ENCODE measurements around the gene NAALADL2. TPM values are rescaled to one million over a fixed set of nuclear protein-coding genes. Genes with fewer than 3 reads are reported as not detected.

NAALADL2 gene
- polyA plus RNA-seq, 3 donors: not detected

- Histone ChIP-seq H4K20me1 (ENCODE audit: insufficient read depth, low read length) (no peaks in the 10 kb centered on the region), H3K4me3 (replicated peaks in 1 of 3; ENCODE audit: low read depth in 2 of 3, low read length in 3 of 3) (no peak overlapping the region), H3K4me2 (replicated peaks; ENCODE audit: extremely low read depth, low read length, poor library complexity, severe bottlenecking) (no peak overlapping the region), H3K4me1 (ENCODE audit: control insufficient read depth in 1 of 2, insufficient read depth in 2 of 2, low read length in 2 of 2) (no peaks in the 10 kb centered on the region), H3K27me3 (ENCODE audit: control insufficient read depth in 2 of 2, insufficient read depth in 2 of 2, low read length in 2 of 2) (no peaks in the 10 kb centered on the region), H3K27ac (ENCODE audit: low read depth in 1 of 2, low read length in 2 of 2) (no peak overlapping the region), H2AFZ (ENCODE audit: insufficient read depth, low read depth, low read length, poor library complexity, severe bottlenecking) (no peak overlapping the region), H3K9me3 (replicated peaks in 1 of 2; ENCODE audit: control insufficient read depth in 1 of 2, insufficient read depth in 1 of 2, low read length in 2 of 2) (peaks cover 7 to 18% of the 10 kb centered on the region in 2 donors), H3K9ac (ENCODE audit: insufficient read depth, low read length, poor library complexity, severe bottlenecking) (no peak overlapping the region), H3K36me3 (replicated peaks in 1 of 2; ENCODE audit: control insufficient read depth in 1 of 2, insufficient read depth in 2 of 2, low read length in 2 of 2) (no peaks in the 10 kb centered on the region), H3K79me2 (ENCODE audit: insufficient read depth, low read length) (no peaks in the 10 kb centered on the region)
- TF ChIP-seq, protein P1, sequence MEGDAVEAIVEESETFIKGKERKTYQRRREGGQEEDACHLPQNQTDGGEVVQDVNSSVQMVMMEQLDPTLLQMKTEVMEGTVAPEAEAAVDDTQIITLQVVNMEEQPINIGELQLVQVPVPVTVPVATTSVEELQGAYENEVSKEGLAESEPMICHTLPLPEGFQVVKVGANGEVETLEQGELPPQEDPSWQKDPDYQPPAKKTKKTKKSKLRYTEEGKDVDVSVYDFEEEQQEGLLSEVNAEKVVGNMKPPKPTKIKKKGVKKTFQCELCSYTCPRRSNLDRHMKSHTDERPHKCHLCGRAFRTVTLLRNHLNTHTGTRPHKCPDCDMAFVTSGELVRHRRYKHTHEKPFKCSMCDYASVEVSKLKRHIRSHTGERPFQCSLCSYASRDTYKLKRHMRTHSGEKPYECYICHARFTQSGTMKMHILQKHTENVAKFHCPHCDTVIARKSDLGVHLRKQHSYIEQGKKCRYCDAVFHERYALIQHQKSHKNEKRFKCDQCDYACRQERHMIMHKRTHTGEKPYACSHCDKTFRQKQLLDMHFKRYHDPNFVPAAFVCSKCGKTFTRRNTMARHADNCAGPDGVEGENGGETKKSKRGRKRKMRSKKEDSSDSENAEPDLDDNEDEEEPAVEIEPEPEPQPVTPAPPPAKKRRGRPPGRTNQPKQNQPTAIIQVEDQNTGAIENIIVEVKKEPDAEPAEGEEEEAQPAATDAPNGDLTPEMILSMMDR (IDR thresholded peaks at IDR 0.05): no peak
- H3K4me3 Mint-ChIP-seq: no peak overlapping the region
- WGBS (ENCODE audit: insufficient coverage): no CpG with 5 or more reads among the region's 1 CpG
- intact Hi-C loops (cut with micrococcal nuclease): no loop called here
- no peaks in the 10 kb centered on the region for H3K4me1 Mint-ChIP-seq
- peaks cover 0 to 13% (median 2%) of the 10 kb centered on the region in 7 donors for H3K9me3 Mint-ChIP-seq
- no peak for DNase-seq
- no peak overlapping the region for H3K27ac Mint-ChIP-seq
- H3K36me3 Mint-ChIP-seq: no peaks in the 10 kb centered on the region
- peaks cover 0 to 5% (median 0%) of the 10 kb centered on the region in 3 donors for H3K27me3 Mint-ChIP-seq (ENCODE audit: low read depth in 3 of 3)
These were observed 515.6 kb downstream of the NAALADL2 start for GRCh38 chr3:175374705-175375104.

GRCh38 chr3:175378348-175378747, 519.2 kb downstream of the NAALADL2 start:
- no peak for DNase-seq
- H3K27ac ChIP-seq (ENCODE audit: low read depth in 1 of 2, low read length in 2 of 2): no peak overlapping the region
- H3K4me1 ChIP-seq (ENCODE audit: control insufficient read depth in 1 of 2, insufficient read depth in 2 of 2, low read length in 2 of 2): no peaks in the 10 kb centered on the region
- H4K20me1 ChIP-seq (ENCODE audit: insufficient read depth, low read length): no peaks in the 10 kb centered on the region
- peaks cover 7 to 15% of the 10 kb centered on the region in 2 donors for H3K9me3 ChIP-seq (replicated peaks in 1 of 2; ENCODE audit: control insufficient read depth in 1 of 2, insufficient read depth in 1 of 2, low read length in 2 of 2)
- H3K9me3 Mint-ChIP-seq: peaks cover 0 to 8% (median 2%) of the 10 kb centered on the region in 7 donors
- no peak overlapping the region for H2AFZ ChIP-seq (ENCODE audit: insufficient read depth, low read depth, low read length, poor library complexity, severe bottlenecking)
- no peaks in the 10 kb centered on the region for H3K27me3 ChIP-seq (ENCODE audit: control insufficient read depth in 2 of 2, insufficient read depth in 2 of 2, low read length in 2 of 2)
- no peak overlapping the region for H3K4me2 ChIP-seq (replicated peaks; ENCODE audit: extremely low read depth, low read length, poor library complexity, severe bottlenecking)
- H3K4me1 Mint-ChIP-seq: no peaks in the 10 kb centered on the region
- H3K4me3 ChIP-seq (replicated peaks in 1 of 3; ENCODE audit: low read depth in 2 of 3, low read length in 3 of 3): no peak overlapping the region
- H3K79me2 ChIP-seq (ENCODE audit: insufficient read depth, low read length): no peaks in the 10 kb centered on the region
- no peaks in the 10 kb centered on the region for H3K36me3 ChIP-seq (replicated peaks in 1 of 2; ENCODE audit: control insufficient read depth in 1 of 2, insufficient read depth in 2 of 2, low read length in 2 of 2)
- no peak overlapping the region for H3K27ac Mint-ChIP-seq
- 88% methylated on average over 1 of the region's 2 CpGs for WGBS (ENCODE audit: insufficient coverage)
- no peak overlapping the region for H3K4me3 Mint-ChIP-seq
- H3K36me3 Mint-ChIP-seq: no peaks in the 10 kb centered on the region
- H3K9ac ChIP-seq (ENCODE audit: insufficient read depth, low read length, poor library complexity, severe bottlenecking): no peak overlapping the region
- peaks cover 0 to 5% (median 0%) of the 10 kb centered on the region in 3 donors for H3K27me3 Mint-ChIP-seq (ENCODE audit: low read depth in 3 of 3)
- intact Hi-C loops (cut with micrococcal nuclease): no loop called here
- TF ChIP-seq, protein P1 (IDR thresholded peaks at IDR 0.05): no peak

Data from CD14-positive monocyte (primary cell).